Pulmonary artery endothelial cell (primary cell): ENCODE data around the gene GALNT2. TPM values are rescaled to one million over a fixed set of nuclear protein-coding genes. Genes with fewer than 3 reads are reported as not detected.

Experiments
- DNase-seq: peaks from one replicate; pipeline ENCODE4 v3.0.0-alpha.2; 2011; ENCODE audit warnings: low read depth, low spot score
- total RNA-seq: library from RNA; depleted of rRNA; stranded (reverse); fragments of >200 nt; gene quantifications from 2 replicates; pipeline ENCODE4 v1.2.3, GENCODE V29; 2014

The GALNT2 gene
- total RNA-seq, 1 donor from 2014 or later = 90.9 TPM

- DNase-seq = no peak
Measured at GRCh38 chr1:230050973-230051735, 15.9 kb upstream of the GALNT2 start.

- DNase-seq = no peak
Measured at GRCh38 chr1:230052018-230052417, 15.0 kb upstream of the GALNT2 start.

- DNase-seq = no peak
Measured at GRCh38 chr1:230052665-230053064, 14.4 kb upstream of the GALNT2 start.

GRCh38 chr1:230054092-230054749 lies 12.8 kb upstream of the GALNT2 start:
- DNase-seq = no peak

GRCh38 chr1:230056098-230056497 lies 10.9 kb upstream of the GALNT2 start:
- no peak for DNase-seq

GRCh38 chr1:230057100-230057499 lies 9.9 kb upstream of the GALNT2 start:
- DNase-seq = no peak

- DNase-seq = no peak
Measured at GRCh38 chr1:230057681-230058565, 9.1 kb upstream of the GALNT2 start.

- no peak for DNase-seq
Measured at GRCh38 chr1:230058626-230059025, 8.4 kb upstream of the GALNT2 start.

GRCh38 chr1:230061801-230062200 lies 5.2 kb upstream of the GALNT2 start:
- DNase-seq = no peak

- DNase-seq = no peak
Measured at GRCh38 chr1:230062521-230062920, 4.5 kb upstream of the GALNT2 start.

GRCh38 chr1:230064283-230064682 lies 2.8 kb upstream of the GALNT2 start:
- no peak for DNase-seq

GRCh38 chr1:230065161-230065560 lies 1.9 kb upstream of the GALNT2 start:
- DNase-seq = no peak

GRCh38 chr1:230065571-230065970 lies 1.5 kb upstream of the GALNT2 start:
- DNase-seq = no peak

GRCh38 chr1:230066031-230066430 lies 1.0 kb upstream of the GALNT2 start:
- DNase-seq = no peak

GRCh38 chr1:230067419-230067870 lies 407 bp downstream of the GALNT2 start:
- DNase-seq = no peak

GRCh38 chr1:230067871-230068620 lies 1.0 kb downstream of the GALNT2 start:
- no peak for DNase-seq

- DNase-seq = no peak
Measured at GRCh38 chr1:230068621-230068873, 1.5 kb downstream of the GALNT2 start.

GRCh38 chr1:230068952-230069684 lies 2.1 kb downstream of the GALNT2 start:
- DNase-seq = no peak

GRCh38 chr1:230069796-230070195 lies 2.8 kb downstream of the GALNT2 start:
- DNase-seq = no peak

GRCh38 chr1:230070321-230071208 lies 3.5 kb downstream of the GALNT2 start:
- DNase-seq = no peak
